ENCODE data around the gene FSD1.

GRCh38 chr19:4347521-4347920 is 43.1 kb downstream of the FSD1 start:
- TF ChIP-seq POLR2A (IDR thresholded peaks at IDR 0.05) (no peak), CTCF (IDR thresholded peaks at IDR 0.05) (no peak)
